Lower leg skin (tissue), 4 donors: ENCODE measurements around the gene KBTBD13. TPM values are rescaled to one million over a fixed set of nuclear protein-coding genes. Genes with fewer than 3 reads are reported as not detected.

ENCODE experiments used
- DNase-seq, 2 donors: peaks; one replicate each; pipeline ENCODE4 v3.0.0-alpha.2; 2019; ENCODE audit warnings: low spot score in 2 of 2
- H3K4me3 ChIP-seq: fragments of 200-600 bp; sonication (generic); 2 replicates; pipeline ENCODE4 v1.5.1; 2017; ENCODE audit warnings: mild to moderate bottlenecking, low read depth; ENCODE audit not compliant: poor library complexity, severe bottlenecking
- CTCF ChIP-seq, 3 donors: fragments of 450-650 bp; IDR thresholded peaks; one replicate each; pipeline ENCODE4 v1.5.1; 2016; ENCODE audit warnings: antibody characterized with exemption in 3 of 3, mild to moderate bottlenecking in 3 of 3, moderate library complexity in 2 of 3
- POLR2A ChIP-seq, 2 donors: fragments of 450-650 bp; IDR thresholded peaks; one replicate each; pipeline ENCODE4 v1.6.1; 2016 to 2017; ENCODE audit warnings: antibody characterized with exemption in 2 of 2, mild to moderate bottlenecking in 1 of 2, moderate library complexity in 1 of 2
- WGBS, 2 donors: methylation state at CpG; one replicate each; pipeline ENCODE4 v1.1.5; 2018; 5-methylcytosine and 5-hydroxymethylcytosine counted together
- intact Hi-C: fragments of 100-400 bp; cut with DNase I; formaldehyde crosslinking; loops from one replicate; pipeline ENCODE4 v1.15.0; 2023; ENCODE audit warnings: low total_unique reads
- total RNA-seq, 4 donors: library from RNA; depleted of rRNA; stranded (reverse); fragments of >200 nt; gene quantifications; one replicate each; pipeline ENCODE4 v1.1.0, GENCODE V29; 2016

KBTBD13 gene
- total RNA-seq, 4 donors from 2014 or later = not detected

DNA sequence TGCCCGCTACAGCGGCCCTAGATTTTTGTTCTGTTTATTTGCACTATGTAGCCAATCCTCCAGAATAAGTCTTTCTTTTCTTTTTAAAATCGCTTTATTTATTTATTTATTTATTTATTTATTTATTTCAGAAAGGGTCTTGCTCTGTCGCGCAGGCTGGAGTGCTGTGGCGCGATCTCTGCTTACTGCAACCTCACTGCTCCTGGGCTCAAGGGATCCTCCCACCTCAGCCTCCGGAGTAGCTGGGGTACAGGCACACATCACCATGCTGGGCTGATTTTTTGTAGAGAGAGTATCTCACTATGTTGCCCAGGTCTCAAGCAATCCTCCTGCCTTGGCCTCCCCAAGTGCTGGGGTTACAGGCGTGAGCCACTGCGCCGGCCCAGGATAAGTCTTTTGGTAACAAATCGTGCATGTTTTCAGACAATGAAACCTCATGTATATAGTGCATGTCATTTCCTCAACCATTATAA lies 46.8 kb upstream of the KBTBD13 start:
- WGBS, 2 donors = 60 to 61% methylated on average over 12 of the region's 12 CpGs
- TF ChIP-seq POLR2A (IDR thresholded peaks at IDR 0.05) (no peak), CTCF (IDR thresholded peaks at IDR 0.05) (no peak)
- intact Hi-C loops = no loop called here
- no peak for DNase-seq
- no peak overlapping the region for H3K4me3 ChIP-seq

GRCh38 chr15:65032801-65033537 lies 43.6 kb upstream of the KBTBD13 start:
- 27 to 43% methylated on average over 12 to 13 of the region's 13 CpGs for WGBS, 2 donors
- H3K4me3 ChIP-seq = no peak overlapping the region
- DNase-seq = peak in 1 of 2 donors; percentile 92
- intact Hi-C loops = no loop called here
- TF ChIP-seq CTCF (IDR thresholded peaks at IDR 0.05) = peak in 1 of 3 donors; percentile 47
- no peak for TF ChIP-seq POLR2A (IDR thresholded peaks at IDR 0.05)

DNA sequence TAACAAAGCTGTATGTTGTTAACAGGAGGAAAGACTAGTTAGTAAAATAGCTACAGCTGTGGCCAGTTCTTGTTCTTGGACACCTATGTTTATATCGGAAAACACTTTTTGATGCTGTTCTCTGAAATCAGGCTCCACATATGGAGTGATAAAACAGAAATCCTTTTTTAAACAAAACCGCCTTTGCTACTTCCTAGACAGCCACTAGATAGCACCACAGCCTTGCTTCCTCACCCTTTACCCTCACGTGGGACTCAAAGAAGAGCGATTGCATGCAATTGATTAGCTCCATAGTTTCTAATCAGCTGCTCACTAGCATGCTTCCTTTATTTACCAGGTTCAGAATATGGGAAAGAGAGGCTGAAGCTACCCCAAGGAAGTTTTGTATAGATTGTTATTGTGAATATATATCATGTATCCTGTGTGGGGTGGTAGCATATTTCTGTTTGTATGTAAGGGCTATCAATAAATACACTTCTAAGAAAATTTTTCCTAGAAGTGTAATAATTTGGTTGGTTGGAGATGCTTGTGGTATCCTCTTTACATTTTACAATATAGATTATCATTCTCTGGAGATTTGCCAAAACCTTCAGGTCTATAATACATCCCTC lies 42.8 kb upstream of the KBTBD13 start:
- intact Hi-C loops = no loop called here
- H3K4me3 ChIP-seq = no peak overlapping the region
- peak in 1 of 2 donors; percentile 18 for DNase-seq
- 7 to 9% methylated on average over 4 of the region's 4 CpGs for WGBS, 2 donors
- no peak for TF ChIP-seq POLR2A (IDR thresholded peaks at IDR 0.05)
- no peak for TF ChIP-seq CTCF (IDR thresholded peaks at IDR 0.05)

DNA sequence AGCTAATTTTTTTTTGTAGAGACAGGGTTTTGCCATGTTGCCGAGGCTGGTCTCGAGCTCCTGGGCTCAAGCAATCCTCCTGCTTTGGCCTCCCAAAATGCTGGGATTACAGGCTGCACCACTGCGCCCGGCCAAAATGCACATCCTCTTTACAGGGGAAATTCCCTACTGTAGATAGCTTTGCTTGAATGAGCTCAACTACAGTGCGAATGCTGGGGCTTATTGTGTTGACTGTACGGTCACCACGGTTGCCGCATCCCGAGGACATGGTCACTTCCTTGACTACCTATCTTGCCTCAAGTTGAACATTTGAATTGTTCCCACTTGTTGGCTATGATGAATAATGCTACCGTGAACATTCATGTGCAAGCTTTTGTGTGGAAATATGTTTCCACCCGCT lies 41.8 kb upstream of the KBTBD13 start:
- no peak for TF ChIP-seq CTCF (IDR thresholded peaks at IDR 0.05)
- TF ChIP-seq POLR2A (IDR thresholded peaks at IDR 0.05) = no peak
- peak in 1 of 2 donors; percentile 71 for DNase-seq
- H3K4me3 ChIP-seq = no peak overlapping the region
- intact Hi-C loops = no loop called here
- 91 to 92% methylated on average over 11 of the region's 11 CpGs for WGBS, 2 donors

DNA sequence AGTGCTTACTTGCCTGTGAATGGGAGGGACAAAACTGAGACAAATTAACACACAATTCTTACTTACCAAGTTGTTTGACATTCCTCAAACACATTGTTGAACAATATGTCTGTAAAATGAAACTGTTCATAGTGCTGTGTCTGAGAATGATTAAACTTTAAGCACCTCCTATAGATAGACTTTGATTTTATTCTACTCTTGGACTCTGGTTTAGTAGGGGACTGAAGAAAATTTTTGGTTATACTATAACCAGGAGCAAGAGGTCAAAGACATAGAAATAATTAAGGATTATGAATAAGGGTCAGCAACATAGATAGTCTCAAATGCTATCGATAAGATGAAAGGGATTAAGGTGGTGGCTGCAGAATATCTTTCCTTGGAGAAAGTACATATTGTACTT lies 39.2 kb upstream of the KBTBD13 start:
- DNase-seq = no peak
- 89 to 94% methylated on average over 1 of the region's 1 CpG for WGBS, 2 donors
- TF ChIP-seq POLR2A (IDR thresholded peaks at IDR 0.05) (no peak), CTCF (IDR thresholded peaks at IDR 0.05) (no peak)
- no peak overlapping the region for H3K4me3 ChIP-seq
- intact Hi-C loops = no loop called here
